HG03469 (cell line): Measurements from ENCODE around the gene TYW1.
"Not testable (repeated sequence)": the region's sequence is repeated elsewhere in the genome, so short reads cannot be mapped to it uniquely, and the experiment has no call there.

ENCODE experiments used
- ATAC-seq: cut with Tn5 transposase; IDR thresholded peaks from one replicate; pipeline ENCODE4 v1.9.1; 2021; ENCODE audit warnings: mild to moderate bottlenecking, moderate library complexity, moderate number of reproducible peaks; ENCODE audit not compliant: unreplicated experiment

TYW1 gene

DNA sequence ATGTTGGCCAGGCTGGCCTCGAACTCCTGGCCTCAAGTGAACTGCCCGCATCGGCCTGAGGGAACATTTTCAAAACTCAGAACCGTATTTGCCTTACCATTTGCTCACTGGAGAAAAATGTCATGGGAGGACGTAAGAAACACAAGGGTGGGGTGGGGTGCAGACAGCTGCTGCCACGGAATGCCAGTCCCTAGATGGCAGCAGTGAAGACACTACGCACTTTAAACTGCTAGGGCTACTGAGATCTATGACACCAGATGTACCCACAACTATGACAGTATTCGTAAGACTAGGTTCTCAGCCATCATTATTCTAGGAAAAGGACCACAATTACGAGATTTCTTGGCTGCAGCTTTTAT, 2.0 kb upstream of the TYW1 start:
- ATAC-seq: peak; percentile 22

DNA sequence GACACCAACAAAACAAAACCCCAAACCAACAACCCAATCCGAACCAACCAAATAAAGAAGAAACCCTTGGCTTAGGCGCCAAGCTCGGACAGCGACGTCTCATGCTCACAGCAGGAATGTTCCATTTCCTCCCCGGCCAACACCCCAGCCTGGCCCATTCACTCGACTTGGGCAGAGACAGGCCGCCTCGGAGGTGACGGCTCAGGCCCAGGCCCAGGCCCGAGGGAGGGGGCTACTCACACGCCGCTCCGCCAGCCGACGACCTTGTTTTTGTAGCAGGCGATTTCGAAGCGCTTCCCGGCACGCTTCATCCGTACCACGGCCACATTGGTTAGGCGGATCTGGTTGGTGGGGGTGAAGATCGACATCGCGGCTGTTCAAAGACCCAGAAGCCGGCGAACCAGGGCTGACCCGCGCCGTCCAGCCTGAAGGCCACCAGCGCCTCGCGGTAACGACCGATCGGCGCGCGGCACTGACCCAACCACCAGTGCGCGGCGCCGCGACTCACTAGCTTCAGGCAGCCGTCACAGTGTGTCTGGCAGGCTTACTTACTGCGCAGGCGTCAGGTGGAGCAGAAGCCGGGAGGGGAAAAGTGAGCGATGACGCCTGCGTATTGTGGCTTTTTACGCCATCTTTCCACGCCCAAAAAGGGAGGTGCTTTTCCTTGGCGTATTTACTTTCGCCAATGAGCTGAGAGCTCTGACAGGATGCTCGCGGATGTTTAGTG, 1.4 kb upstream of the TYW1 start, which contains the start of gene SBDS:
TSS of gene SBDS (minus strand) at position 537 of the 727 bp plus-strand sequence. CDS start at position 368, 169 bp downstream.
- ATAC-seq: peak; percentile 46

DNA sequence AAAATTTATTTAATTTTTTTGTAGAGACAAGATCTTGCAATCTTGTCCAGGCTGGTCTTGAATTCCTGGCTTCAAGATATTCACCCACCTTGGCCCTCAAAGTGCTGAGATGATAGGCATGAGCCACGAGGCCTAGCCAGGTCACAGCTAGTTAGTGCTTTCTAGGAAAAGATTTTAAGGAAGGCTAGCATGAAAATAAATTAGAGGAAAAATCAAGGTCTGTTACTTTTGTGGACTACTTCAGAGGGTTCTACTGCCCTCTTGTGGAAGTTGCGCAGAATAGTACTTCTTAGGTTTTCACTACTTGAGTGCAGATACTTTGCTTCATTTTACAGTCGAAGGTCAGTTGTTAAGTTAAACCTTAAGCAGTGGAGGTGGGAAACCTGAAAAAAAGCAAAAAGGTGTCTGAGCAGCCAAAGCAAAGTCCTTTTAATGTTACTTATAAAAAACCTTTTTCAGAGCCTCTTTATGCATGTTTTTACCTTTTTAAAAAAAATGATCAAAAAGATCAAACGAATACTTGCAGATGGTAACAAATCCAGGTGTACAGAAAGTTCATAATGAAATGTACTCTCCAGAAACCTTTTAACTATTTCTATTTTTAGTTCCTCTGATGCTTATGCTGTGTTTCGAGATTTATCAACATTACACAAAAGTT, 4.1 kb downstream of the TYW1 start:
- ATAC-seq: not testable (repeated sequence)

DNA sequence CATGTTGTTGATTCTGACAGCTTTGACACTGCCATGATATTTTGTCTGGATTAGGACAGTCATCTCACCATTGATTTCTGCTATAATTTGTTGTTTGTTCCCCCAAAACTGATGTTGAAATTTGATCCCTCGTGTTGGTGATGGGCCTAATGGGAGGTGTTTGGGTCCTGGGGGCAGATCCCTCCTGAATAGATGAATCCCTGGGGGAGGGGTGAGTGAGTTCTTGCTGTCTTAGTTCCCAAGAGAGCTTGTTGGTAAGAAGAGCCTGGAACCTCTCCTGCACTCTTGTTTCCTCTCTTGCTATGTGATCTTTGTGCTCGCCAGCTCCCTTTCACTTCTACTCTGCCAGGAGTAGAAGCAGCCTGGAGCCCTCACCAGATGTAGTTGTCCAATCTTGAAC, 7.5 kb downstream of the TYW1 start:
- ATAC-seq: not testable (repeated sequence)

DNA sequence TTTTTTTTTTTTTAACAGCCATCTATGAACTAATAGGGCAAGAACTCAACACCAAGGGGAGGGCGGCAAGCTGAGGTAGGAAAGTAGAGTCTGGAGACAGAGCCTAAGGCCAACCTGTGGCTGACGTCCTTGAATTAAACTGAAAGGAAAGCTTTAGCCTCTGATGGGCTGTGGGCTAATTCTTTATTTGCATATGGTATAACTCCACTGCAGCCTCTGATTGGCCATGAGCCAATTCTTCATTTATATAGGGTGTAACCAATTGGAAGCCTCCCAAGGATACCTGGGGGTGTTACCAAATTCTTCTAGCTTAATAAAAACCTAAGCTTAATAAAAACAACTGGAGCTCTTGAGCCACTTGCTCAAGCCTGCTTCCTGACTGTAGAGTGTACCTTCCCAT, 10.3 kb downstream of the TYW1 start:
- ATAC-seq: no peak

DNA sequence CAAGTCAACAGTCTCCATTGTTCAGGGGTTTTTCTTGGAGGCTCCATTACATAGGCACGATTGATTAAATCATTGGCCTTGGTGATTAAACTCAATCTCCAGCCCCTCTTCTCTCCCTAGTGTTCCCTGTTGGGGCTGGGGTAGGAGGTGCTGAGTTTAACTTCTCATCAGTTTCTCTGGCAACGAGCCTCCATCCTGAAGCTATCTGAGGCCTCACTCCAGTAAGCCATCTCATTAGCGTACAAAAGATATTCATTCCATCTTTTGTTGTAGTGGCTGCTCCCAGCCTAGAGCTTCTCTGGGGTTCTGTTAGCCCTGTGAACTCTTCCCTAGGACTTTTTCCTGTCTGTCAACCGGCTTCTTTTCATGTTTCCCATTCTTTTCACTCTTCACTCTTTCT, 11.6 kb downstream of the TYW1 start:
- ATAC-seq: no peak

DNA sequence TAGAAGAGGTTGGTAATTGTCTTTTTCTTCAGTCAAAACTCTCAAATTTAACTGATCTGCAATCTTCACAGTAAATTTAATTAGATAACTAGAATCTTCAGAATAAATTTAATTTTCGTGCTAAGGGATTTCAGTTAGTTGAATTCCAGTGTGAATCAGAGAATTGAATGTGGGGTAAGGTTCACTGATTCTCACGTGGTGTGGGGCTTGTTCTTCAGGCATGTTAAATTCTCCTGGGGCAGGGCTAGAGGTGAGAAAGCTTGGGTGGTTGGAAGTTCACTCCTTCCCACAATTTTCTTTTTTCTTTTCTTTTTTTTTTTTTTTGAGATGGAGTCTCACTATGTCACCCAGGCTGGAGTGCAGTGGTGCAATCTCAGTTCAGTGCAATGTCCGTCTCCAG, 13.0 kb downstream of the TYW1 start:
- ATAC-seq: not testable (repeated sequence)

DNA sequence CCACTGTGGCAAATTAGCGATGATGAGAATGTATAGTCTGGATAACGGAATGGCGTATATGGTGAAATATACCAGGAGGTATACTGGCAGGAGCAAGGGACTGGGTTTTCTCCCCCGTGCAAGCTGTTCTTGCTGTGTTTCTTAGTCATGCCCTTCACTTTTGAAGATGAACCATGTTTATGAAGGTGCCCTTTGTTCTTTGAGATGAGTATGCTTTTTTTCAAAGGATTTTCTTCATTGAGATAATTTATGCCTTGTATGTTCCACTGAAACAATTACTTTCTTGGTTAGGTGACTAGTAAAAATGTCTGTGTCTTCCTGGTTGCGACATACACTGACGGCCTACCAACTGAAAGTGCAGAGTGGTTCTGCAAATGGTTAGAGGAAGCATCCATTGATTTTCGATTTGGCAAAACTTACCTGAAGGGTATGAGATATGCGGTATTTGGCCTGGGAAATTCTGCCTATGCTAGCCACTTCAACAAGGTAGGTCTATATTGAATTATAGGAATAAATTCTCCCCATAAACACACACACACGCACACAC, 17.5 kb downstream of the TYW1 start:
- not testable (repeated sequence) for ATAC-seq

DNA sequence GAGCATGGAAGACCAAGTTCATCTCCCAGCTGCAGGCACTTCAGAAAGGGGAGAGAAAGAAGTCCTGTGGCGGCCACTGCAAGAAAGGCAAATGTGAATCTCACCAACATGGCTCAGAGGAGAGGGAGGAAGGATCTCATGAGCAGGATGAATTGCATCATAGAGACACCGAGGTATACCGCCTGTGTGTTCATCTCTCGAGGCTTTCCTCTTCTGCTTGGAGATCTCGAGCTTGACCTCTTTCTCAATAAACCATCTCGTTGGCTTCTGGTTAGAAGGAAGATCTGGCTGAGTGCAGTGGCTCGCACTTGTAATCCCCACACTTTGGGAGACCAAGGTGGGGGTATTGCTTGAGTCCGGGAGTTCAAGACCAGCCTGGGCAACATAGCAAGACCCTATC, 21.3 kb downstream of the TYW1 start:
- ATAC-seq: not testable (repeated sequence)

DNA sequence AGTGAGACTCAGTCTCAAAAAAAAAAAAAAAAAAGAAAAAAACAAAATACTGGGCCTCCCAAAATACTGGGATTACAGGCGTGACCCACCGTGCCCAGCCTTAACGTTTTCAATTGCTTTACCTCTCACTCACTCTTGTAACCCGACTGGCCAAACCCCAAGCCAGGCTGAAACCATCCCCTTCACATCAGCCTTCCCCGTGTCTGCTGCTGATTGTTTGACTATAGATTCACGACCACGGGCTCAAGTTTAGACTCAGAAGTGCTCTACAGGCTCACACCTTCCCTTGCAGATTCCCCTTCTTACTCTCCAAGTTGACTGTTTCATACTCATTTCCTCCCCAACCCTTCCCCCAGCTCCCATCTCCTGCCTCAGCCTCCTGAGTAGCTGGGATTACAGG, 22.3 kb downstream of the TYW1 start:
- no peak for ATAC-seq

DNA sequence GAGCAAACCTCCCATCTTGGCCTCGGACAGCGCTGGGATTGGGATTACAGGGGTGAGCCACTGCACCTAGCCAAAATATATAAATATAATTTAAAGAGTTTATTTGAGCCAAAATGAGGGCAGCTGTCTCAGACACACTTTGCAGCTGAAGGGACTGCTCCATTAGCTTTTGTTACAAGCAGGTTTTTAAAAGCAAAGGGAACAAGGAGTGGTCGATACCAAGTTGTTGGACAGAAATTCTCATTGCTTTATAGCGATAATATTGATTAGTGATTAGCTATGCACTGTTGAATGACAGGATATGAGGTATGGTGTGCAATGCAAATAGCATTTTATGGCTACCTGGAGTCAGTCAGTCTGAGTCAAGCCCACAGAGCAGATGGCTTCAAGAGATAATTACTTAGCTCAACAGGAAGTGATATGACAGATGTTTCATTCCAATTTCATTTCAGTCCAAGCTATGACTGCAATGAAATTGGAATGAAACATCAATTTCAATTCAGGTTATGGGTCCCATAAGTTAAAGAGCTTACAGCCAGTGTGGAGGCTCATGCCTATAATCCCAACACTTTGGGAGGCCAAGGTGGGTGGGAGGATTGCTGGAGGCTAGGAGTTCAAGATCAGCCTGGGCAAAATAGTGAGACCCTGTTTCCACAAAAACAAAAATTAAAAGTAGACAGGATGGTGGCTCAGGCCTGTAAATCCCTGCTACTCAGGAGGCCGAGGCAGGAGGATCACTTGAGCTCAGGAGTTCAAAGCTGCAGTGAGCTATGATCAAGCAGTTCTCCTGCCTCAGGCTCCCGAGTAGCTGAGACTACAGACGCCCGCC, 23.1 kb downstream of the TYW1 start:
- ATAC-seq: no peak

DNA sequence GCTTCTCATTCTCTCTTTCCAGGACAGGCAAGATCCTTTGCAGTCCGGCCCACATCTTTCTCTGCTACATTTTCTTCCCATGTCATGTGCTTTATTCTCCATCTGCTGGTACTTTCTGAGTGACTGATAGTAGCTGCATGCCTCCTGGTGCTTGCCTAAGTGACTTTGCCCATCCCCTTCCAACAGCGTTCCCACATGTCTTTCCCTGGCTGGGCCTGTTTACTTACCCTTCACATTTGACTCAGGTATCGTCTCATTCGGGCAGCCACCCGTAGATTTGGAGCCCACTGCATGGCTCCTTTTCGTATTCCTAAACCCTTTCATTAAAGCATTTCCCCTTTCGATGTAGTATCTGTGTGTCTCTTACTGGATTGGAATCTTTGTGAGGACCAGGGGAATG, 24.6 kb downstream of the TYW1 start:
- no peak for ATAC-seq

DNA sequence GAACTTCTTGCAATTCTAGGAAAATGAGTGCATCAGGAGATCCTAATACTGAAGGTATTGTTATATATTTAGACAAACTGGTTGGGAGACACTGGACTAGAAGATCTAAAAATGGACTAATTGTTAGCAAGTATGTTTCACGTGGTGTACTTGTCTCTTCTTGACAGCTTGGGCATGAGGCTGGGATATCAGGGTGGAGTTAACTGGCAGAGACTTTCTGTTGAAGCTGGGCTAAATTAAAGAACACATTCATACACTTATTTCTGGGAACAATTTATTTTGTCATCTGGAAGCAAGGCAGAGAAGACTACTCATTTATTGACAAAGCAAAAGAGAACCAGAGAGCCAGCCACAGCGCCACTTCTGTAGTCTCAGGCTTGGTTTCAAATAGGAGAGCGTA, 25.9 kb downstream of the TYW1 start:
- ATAC-seq: no peak

DNA sequence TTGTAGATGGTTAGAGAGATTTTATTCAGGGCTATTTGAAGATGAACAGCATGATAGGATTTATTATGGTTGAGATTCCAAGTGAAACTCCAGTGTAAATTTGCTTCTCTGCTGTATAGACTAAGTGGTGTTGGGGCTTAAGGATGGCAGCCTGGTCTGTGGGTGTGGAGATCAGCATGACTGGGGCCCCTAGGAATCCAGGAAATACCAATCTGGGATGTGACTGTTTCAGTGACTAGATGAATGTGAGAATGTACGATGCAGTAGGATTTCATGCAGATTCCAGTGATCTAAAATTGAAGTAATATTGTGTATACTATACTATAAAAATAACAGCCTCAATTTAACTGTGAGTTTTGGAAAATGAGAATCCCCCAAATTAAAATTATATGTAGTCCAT, 28.8 kb downstream of the TYW1 start:
- not testable (repeated sequence) for ATAC-seq

DNA sequence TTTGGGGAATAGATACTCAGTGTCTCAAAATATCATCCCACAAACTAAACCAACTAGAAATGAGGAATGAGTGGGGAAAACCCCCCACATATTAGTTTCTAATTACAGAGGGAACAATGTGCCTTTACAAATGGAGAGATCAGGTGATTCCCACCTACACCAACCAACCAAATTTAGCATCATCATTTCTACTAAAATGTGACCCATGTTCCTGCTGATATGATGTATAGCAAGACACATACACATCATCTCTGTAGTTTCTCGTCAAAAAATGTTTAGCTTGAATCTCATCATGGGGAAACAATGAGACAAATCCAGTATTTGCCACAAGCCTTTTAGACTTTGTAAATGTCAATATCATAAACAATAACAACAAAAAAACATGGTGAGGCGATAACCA, 35.1 kb downstream of the TYW1 start:
- ATAC-seq: not testable (repeated sequence)

DNA sequence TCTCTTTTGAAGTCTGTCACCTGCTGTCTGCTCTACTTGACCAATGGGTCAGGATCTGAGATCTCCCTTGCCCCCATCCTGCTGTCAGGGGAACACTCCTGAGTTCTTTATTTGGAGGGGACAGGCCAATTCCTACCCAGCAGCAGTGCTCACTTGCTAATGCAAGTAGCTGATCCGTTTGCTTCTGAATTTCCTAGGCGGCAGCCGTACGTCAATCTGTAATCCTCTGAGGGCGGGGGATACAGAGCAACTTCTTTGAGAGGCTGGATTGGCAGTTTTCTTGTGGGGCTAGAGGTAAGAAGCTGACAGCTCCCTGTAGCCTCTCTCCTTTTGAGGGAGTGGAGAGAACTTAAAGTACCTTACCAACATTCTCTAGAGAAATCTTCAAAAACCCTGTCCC, 36.6 kb downstream of the TYW1 start:
- ATAC-seq: no peak

DNA sequence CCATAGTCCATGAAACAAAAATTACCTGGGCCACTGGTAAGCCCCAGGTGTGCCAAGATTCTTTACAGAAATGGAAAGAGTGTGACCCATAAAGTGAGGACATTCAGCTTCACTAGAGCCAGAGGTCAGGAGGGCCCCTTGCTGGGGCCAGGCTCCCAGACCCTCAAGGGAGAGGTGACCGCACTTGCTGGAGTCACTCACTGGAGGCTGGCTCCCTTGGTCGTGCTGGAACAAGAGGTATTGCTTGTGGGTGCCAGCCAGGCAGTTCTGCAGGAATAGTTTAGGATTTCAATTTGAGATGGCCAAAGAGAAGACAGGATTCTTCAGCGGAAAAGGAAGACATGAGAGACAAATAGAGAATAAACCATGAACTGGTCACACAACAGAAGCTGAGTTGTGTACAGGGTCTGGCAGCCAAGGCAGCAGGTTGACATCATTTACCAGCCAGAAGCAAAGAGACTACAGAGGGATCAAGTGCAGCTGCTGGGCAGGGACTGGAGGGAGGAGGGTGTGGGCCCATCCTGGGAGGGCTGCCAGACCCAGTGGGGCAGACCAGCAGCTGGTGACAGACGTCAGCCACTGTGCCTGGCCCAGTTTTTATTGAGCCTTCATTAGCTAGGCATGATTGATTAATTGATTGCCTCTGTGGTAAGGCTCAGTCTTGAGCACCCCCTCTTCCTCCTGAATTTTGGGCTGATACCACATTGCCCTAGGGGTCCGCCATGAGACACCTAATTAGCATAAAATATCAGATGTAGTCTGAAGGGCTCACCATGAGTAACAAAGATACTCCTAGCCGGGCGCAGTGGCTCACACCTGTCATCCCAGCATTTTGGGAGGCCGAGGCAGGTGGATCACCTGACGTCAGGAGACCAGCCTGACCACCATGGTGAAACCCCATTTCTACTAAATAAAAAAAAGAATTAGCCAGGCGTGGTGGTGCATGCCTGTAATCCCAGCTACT, 40.1 kb downstream of the TYW1 start:
- not testable (repeated sequence) for ATAC-seq

DNA sequence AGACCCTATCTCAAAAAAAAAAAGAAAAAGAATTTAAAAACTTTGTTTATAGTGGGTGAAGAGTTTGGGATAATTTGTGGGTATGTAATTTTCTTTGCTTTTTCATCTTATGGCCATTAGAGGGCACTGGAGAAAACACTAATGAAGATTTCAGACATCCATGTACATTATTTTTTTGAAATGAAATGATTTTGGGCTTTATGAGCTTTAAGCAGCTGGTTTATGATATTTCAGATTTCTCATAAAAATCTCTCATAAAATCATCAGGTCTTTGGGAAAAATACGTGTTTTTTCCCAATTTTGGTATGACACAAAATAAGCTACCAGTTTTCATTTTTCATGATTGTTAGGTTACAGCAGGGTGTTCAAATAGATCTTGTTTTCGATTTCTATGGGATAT, 44.2 kb downstream of the TYW1 start:
- ATAC-seq: not testable (repeated sequence)

DNA sequence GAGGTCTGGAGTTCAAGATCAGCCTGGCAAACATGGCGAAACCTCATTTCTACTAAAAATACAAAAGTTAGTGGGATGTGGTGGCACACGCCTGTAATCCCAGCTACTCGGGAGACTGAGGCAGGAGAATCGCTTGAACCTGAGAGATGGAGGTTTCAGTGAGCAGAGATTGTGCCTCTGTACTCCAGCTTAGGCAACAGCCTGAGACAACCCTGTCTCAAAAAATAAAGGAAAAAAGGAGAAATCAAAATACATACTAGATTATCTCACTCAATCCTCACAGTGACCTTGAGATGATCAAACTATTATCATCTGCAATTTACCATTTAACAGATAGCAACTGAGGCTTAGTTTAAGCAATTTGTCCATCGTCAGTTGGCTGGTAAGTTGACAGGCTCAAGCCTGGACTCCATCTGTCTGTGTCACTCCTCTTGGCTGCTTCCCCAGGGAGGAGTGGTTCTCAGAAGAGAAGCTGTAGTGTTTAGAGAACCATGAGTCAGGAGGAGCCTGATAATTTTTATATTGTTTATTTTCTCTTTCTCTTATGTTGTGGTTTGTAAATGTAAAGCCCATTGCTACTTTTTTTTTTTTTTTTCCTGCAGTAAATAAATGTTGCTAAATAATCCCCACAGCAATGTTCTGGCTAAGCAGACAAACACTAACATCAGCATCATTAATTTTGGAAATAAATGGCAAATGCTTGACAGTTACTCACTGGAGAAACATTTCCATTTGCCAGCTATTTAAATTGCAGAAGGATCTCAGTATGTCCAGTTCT, 46.3 kb downstream of the TYW1 start:
- ATAC-seq: not testable (repeated sequence)
